Smooth muscle cell (in vitro differentiated cells): ENCODE results near the gene CCSER2. TPM values are rescaled to one million over a fixed set of nuclear protein-coding genes. Genes with fewer than 3 reads are reported as not detected.
"Not testable (repeated sequence)": the region's sequence is repeated elsewhere in the genome, so short reads cannot be mapped to it uniquely, and the experiment has no call there.

Experiments used
- DNase-seq: peaks from one replicate; lab custom pipeline; 2025; ENCODE audit not compliant: unreplicated experiment; lab: John Stamatoyannopoulos, UW
- H2AFZ ChIP-seq: fragments of 200-600 bp; sonication (generic); 2 replicates; pipeline ENCODE4 v1.6.0; 2016; ENCODE audit warnings: antibody characterized with exemption, low read depth, mild to moderate bottlenecking
- H3F3A ChIP-seq: fragments of 200-600 bp; sonication (generic); 2 replicates; pipeline ENCODE4 v1.6.0; 2017; ENCODE audit warnings: antibody characterized with exemption, low read depth
- H3K27ac ChIP-seq: fragments of 200-600 bp; sonication (generic); 2 replicates; pipeline ENCODE4 v1.5.1; 2016; ENCODE audit warnings: low read depth, mild to moderate bottlenecking
- H3K27me3 ChIP-seq: fragments of 200-600 bp; sonication (generic); 2 replicates; pipeline ENCODE4 v1.6.1; 2016; ENCODE audit warnings: low read depth, mild to moderate bottlenecking
- H3K36me3 ChIP-seq: fragments of 200-600 bp; sonication (generic); 2 replicates; pipeline ENCODE4 v1.5.1; 2016; ENCODE audit warnings: low read depth
- H3K4me1 ChIP-seq: fragments of 200-600 bp; sonication (generic); 2 replicates; pipeline ENCODE4 v1.5.1; 2016; ENCODE audit warnings: low read depth
- H3K4me2 ChIP-seq: fragments of 200-600 bp; sonication (generic); 2 replicates; pipeline ENCODE4 v1.6.0; 2016; ENCODE audit warnings: mild to moderate bottlenecking
- H3K4me3 ChIP-seq: fragments of 200-600 bp; sonication (generic); 2 replicates; pipeline ENCODE4 v1.5.1; 2016; ENCODE audit warnings: mild to moderate bottlenecking
- H3K79me2 ChIP-seq: fragments of 200-600 bp; sonication (generic); 2 replicates; pipeline ENCODE4 v1.6.0; 2016; ENCODE audit warnings: low read depth, mild to moderate bottlenecking
- H3K9ac ChIP-seq: fragments of 200-600 bp; sonication (generic); 2 replicates; pipeline ENCODE4 v1.6.0; 2016; ENCODE audit warnings: low read depth
- H3K9me3 ChIP-seq: fragments of 200-600 bp; sonication (generic); replicated peaks from 2 replicates; pipeline ENCODE4 v1.5.1; 2016; ENCODE audit warnings: low read depth
- H4K20me1 ChIP-seq: fragments of 200-600 bp; sonication (generic); 2 replicates; pipeline ENCODE4 v1.6.0; 2016; ENCODE audit warnings: low read depth
- WGBS: methylation state at CpG from one replicate; pipeline ENCODE4 v1.1.7; 2016; ENCODE audit warnings: low lambda C conversion rate; 5-methylcytosine and 5-hydroxymethylcytosine counted together
- polyA plus RNA-seq: library from polyadenylated mRNA; unstranded; fragments of >200 nt; fragmentation: Nextera tagmentation; extraction: Ambion mirVana; gene quantifications from 2 replicates; pipeline ENCODE4 v1.2.1, GENCODE V29; 2016
- total RNA-seq: library from RNA; depleted of rRNA; stranded (reverse); fragments of >200 nt; gene quantifications from 2 replicates; pipeline ENCODE4 v1.2.3, GENCODE V29; 2014
- TF ChIP-seq, protein P1 (sequence below): fragments of 200-600 bp; sonication (generic); IDR thresholded peaks from 2 replicates; pipeline ENCODE4 v1.5.1; 2017; ENCODE audit warnings: borderline replicate concordance, mild to moderate bottlenecking, antibody characterized with exemption; ENCODE audit not compliant: insufficient read depth, poor library complexity, severe bottlenecking

CCSER2 gene, protein sequence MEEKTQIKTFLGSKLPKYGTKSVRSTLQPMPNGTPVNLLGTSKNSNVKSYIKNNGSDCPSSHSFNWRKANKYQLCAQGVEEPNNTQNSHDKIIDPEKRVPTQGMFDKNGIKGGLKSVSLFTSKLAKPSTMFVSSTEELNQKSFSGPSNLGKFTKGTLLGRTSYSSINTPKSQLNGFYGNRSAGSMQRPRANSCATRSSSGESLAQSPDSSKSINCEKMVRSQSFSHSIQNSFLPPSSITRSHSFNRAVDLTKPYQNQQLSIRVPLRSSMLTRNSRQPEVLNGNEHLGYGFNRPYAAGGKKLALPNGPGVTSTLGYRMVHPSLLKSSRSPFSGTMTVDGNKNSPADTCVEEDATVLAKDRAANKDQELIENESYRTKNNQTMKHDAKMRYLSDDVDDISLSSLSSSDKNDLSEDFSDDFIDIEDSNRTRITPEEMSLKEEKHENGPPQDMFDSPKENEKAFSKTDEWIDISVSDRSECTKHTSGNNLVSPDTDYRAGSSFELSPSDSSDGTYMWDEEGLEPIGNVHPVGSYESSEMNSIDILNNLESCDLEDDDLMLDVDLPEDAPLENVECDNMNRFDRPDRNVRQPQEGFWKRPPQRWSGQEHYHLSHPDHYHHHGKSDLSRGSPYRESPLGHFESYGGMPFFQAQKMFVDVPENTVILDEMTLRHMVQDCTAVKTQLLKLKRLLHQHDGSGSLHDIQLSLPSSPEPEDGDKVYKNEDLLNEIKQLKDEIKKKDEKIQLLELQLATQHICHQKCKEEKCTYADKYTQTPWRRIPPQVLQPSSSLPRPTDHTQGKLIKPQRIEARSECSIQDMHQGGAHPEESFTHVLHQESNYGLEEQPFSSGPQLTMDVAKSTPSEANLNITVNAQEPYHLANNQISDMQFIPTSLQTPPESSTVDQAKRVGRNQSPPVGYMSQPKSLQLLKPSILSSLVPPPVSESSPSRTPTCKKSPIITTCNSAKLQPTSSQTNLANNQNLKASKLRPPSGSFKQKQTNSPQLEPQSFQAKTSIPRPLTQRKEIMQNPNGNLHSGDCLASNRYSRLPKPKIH
- total RNA-seq (42.1 and 53.8 TPM in 2 replicates), polyA plus RNA-seq (32.8 and 46.9 TPM in 2 replicates)

DNA sequence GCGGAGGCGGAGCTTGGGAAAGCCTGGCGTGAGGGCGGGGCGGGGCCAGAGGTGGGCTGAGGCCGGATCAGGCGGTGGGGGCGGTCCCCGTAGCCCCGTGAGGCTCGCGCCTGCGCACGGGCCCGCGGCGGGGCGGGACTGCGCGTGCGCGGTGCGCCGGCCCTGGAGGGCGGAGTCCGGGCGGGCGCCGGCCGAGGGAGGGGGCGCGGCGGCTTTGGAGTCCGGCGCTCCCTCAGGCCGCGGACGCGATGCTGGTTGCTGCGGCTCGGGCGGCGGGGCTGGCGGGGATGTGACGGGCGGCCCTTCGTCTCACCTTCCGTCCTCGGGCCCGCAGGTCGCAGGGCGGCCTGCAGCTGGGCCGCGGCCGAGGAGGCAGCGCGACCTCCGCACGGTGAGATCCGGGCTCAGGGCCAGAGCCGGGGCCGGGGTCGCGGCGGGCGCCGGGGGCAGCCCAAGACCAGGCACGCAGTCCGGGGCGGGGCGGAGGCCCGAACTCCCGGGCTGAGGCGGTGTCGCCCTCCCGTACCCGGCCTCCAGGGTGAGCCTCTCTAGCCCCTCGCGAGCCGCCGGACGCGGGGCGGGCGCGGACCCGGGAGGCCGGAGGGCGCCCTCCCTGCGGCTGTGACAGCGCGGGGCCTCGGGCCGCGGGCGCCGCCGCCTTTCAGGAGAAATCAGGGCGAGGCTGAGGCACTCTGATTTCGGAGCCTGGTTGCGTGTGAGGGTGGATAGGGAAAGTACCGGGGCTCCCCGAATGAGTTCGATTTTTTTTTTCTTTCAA lies at the start of gene CCSER2:
Gene CCSER2 (plus strand): TSS at position 172 of the 778 bp plus-strand sequence. CDS start 42,464 bp downstream, outside the sequence.
- H3K79me2 ChIP-seq, result peaks cover 47% of the 10 kb centered on the region
- peak within 1 kb of the TSS; percentile 94 for H3K9ac ChIP-seq
- H3F3A ChIP-seq, result peaks cover 8% of the 10 kb centered on the region
- H3K4me1 ChIP-seq, result peaks cover 23% of the 10 kb centered on the region
- H3K4me3 ChIP-seq, result peak within 1 kb of the TSS; percentile 72
- H3K27ac ChIP-seq, result peak within 1 kb of the TSS; percentile 79
- H2AFZ ChIP-seq, result peak within 1 kb of the TSS; percentile 74
- DNase-seq, result peak; percentile 93
- no peaks in the 10 kb centered on the region for H3K27me3 ChIP-seq
- TF ChIP-seq, protein P1, sequence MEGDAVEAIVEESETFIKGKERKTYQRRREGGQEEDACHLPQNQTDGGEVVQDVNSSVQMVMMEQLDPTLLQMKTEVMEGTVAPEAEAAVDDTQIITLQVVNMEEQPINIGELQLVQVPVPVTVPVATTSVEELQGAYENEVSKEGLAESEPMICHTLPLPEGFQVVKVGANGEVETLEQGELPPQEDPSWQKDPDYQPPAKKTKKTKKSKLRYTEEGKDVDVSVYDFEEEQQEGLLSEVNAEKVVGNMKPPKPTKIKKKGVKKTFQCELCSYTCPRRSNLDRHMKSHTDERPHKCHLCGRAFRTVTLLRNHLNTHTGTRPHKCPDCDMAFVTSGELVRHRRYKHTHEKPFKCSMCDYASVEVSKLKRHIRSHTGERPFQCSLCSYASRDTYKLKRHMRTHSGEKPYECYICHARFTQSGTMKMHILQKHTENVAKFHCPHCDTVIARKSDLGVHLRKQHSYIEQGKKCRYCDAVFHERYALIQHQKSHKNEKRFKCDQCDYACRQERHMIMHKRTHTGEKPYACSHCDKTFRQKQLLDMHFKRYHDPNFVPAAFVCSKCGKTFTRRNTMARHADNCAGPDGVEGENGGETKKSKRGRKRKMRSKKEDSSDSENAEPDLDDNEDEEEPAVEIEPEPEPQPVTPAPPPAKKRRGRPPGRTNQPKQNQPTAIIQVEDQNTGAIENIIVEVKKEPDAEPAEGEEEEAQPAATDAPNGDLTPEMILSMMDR, result no peak
- H3K36me3 ChIP-seq, result no peaks in the 10 kb centered on the region
- peaks cover 43% of the 10 kb centered on the region for H4K20me1 ChIP-seq
- no peaks in the 10 kb centered on the region for H3K9me3 ChIP-seq
- under 1% methylated on average over 54 of the region's 104 CpGs for WGBS
- peak within 1 kb of the TSS; percentile 85 for H3K4me2 ChIP-seq

- peak overlapping the region; percentile 40 for H3K4me3 ChIP-seq
- WGBS, result 34% methylated on average over 28 of the region's 31 CpGs
Observed at GRCh38 chr10:84279876-84280475, 48.4 kb upstream of the CCSER2 start.

GRCh38 chr10:84286695-84287094 lies 41.7 kb upstream of the CCSER2 start:
- H3K27me3 ChIP-seq, result no peaks in the 10 kb centered on the region
- no peak overlapping the region for H2AFZ ChIP-seq
- H3K36me3 ChIP-seq, result no peaks in the 10 kb centered on the region
- H3K9me3 ChIP-seq, result no peaks in the 10 kb centered on the region
- no peak for DNase-seq
- H4K20me1 ChIP-seq, result no peaks in the 10 kb centered on the region
- no peak overlapping the region for H3K27ac ChIP-seq
- H3F3A ChIP-seq, result no peaks in the 10 kb centered on the region
- H3K4me2 ChIP-seq, result no peak overlapping the region
- H3K4me1 ChIP-seq, result no peaks in the 10 kb centered on the region
- TF ChIP-seq, protein P1, result no peak
- H3K9ac ChIP-seq, result no peak overlapping the region
- no peak overlapping the region for H3K4me3 ChIP-seq
- no peaks in the 10 kb centered on the region for H3K79me2 ChIP-seq

More at GRCh38 chr10:84279876-84280475, 48.4 kb upstream of the CCSER2 start:
- peak overlapping the region; percentile 36 for H3K4me2 ChIP-seq
- H3K79me2 ChIP-seq, DNase-seq, H3K9ac ChIP-seq, H3K36me3 ChIP-seq, H3F3A ChIP-seq, H2AFZ ChIP-seq, H4K20me1 ChIP-seq, H3K27me3 ChIP-seq, H3K9me3 ChIP-seq, H3K27ac ChIP-seq, H3K4me1 ChIP-seq: not testable (repeated sequence)
